Right atrium auricular region (tissue), 2 donors: ENCODE data around the gene HSF2BP. TPM values are rescaled to one million over a fixed set of nuclear protein-coding genes. Genes with fewer than 3 reads are reported as not detected.

Experiments used
- DNase-seq: peaks from one replicate; pipeline ENCODE4 v3.0.0-alpha.2; 2019; ENCODE audit warnings: low spot score
- H3K27ac ChIP-seq, 2 donors: fragments of 200-600 bp; sonication (generic); 1 replicate in 1 of 2; 2 replicates in 1 of 2; pipeline ENCODE4 v1.5.1; 2016 to 2019
- H3K27me3 ChIP-seq, 2 donors: fragments of 200-600 bp; sonication (generic); one replicate each; pipeline versions ENCODE4 v1.5.1 to v1.6.0; 2017 to 2019
- H3K36me3 ChIP-seq: fragments of 200-600 bp; sonication (generic); one replicate; pipeline ENCODE4 v1.5.1; 2016
- H3K4me1 ChIP-seq, 2 donors: fragments of 200-600 bp; sonication (generic); one replicate each; pipeline versions ENCODE4 v1.5.1 to v1.6.0; 2017 to 2019
- H3K4me3 ChIP-seq, 2 donors: fragments of 200-600 bp; sonication (generic); 1 replicate in 1 of 2; 2 replicates in 1 of 2; pipeline ENCODE4 v1.5.1; 2017 to 2019; ENCODE audit warnings: mild to moderate bottlenecking in 1 of 2, moderate library complexity in 1 of 2
- H3K9me3 ChIP-seq, 2 donors: fragments of 200-600 bp; sonication (generic); one replicate each; pipeline ENCODE4 v1.5.1; 2019
- total RNA-seq, 2 donors: library from RNA; depleted of rRNA; stranded (reverse); fragments of >200 nt; gene quantifications; one replicate each; pipeline ENCODE4 v1.1.0, GENCODE V29; 2016
- TF ChIP-seq, protein P1 (sequence below), 2 donors: fragments of 200-600 bp; sonication (generic); IDR thresholded peaks; one replicate each; pipeline ENCODE4 v1.5.1; 2019; ENCODE audit warnings: antibody characterized with exemption in 2 of 2

Gene HSF2BP
- total RNA-seq, 2 donors from 2014 or later = 0.44 to 0.67 TPM

DNA sequence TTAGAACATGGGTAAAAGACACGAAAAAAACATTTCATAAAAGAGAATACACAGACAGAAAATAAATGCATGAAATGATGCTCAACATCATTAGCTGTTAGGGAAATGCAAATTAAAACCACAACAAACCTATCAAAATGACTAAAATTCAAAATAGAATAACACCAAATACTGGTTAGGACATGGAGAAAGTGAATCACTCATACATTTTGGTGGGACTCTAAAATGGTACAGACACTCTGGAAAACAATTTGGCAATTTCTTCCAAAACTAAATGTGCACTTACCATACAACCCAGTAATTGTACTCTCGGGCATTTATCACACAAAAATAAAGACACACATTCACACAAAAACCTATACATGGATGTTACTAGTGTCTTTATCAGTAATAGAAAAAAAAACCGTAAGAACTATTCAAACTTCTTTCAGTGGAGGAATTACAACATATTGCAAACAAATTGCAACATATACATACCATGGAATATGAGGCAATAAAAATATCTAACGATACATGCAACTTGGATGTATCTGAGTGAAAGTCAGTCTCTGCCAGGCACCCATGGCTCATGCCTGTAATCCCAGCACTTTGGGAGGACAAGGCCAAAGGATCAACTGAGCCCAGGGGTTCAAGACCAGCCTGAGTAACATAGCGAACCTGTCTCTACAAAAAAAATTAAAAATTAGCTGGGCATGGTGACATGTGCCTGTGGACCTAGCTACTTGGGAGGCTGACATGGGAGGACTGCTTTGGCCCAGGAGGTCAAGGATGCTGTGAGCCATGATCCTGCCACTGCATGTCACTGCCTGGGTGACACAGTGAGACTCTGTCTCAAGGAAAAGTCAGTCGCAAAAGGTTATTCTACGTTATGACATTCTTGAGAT, 19.6 kb downstream of the HSF2BP start:
- TF ChIP-seq, protein P1, sequence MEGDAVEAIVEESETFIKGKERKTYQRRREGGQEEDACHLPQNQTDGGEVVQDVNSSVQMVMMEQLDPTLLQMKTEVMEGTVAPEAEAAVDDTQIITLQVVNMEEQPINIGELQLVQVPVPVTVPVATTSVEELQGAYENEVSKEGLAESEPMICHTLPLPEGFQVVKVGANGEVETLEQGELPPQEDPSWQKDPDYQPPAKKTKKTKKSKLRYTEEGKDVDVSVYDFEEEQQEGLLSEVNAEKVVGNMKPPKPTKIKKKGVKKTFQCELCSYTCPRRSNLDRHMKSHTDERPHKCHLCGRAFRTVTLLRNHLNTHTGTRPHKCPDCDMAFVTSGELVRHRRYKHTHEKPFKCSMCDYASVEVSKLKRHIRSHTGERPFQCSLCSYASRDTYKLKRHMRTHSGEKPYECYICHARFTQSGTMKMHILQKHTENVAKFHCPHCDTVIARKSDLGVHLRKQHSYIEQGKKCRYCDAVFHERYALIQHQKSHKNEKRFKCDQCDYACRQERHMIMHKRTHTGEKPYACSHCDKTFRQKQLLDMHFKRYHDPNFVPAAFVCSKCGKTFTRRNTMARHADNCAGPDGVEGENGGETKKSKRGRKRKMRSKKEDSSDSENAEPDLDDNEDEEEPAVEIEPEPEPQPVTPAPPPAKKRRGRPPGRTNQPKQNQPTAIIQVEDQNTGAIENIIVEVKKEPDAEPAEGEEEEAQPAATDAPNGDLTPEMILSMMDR (IDR thresholded peaks at IDR 0.05) = no peak
- Histone ChIP-seq H3K4me3 (no peak overlapping the region), H3K36me3 (no peaks in the 10 kb centered on the region), H3K4me1 (peaks cover 0 to under 1% of the 10 kb centered on the region in 2 donors), H3K27ac (no peak overlapping the region), H3K27me3 (no peaks in the 10 kb centered on the region), H3K9me3 (no peaks in the 10 kb centered on the region)
- DNase-seq = no peak

DNA sequence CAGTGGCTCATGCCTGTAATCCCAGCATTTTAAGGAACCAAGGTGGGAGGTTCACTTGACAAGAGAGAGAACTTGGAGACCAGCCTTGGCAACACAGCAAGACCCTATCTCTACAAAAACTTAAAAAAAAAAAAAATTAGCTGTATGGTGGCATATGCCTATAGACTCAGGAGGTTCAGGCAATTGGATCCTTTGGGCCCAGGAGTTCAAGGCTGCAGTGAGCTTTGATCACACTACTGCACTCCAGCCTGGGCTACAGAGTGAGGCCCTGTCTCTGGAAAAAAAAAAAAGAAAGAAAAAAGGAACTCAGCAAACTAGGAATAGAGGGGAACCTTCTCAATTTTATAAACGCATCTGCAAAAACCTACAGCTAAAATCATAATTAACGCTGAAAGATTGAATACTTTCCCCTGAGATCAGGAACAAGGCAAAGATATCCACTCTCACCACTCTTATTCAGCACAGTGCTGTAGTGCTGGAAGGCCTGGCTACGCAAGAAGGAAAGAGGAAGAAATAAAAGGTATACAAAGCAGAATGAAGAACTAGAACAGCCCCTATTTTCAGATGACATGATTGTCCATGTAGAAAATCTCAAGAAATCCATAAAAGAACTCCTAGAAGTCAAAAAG, 21.6 kb downstream of the HSF2BP start:
- Histone ChIP-seq H3K27ac (no peak overlapping the region), H3K9me3 (no peaks in the 10 kb centered on the region), H3K36me3 (no peaks in the 10 kb centered on the region), H3K27me3 (no peaks in the 10 kb centered on the region), H3K4me1 (no peaks in the 10 kb centered on the region), H3K4me3 (no peak overlapping the region)
- no peak for DNase-seq
- TF ChIP-seq, protein P1 (IDR thresholded peaks at IDR 0.05) = no peak

DNA sequence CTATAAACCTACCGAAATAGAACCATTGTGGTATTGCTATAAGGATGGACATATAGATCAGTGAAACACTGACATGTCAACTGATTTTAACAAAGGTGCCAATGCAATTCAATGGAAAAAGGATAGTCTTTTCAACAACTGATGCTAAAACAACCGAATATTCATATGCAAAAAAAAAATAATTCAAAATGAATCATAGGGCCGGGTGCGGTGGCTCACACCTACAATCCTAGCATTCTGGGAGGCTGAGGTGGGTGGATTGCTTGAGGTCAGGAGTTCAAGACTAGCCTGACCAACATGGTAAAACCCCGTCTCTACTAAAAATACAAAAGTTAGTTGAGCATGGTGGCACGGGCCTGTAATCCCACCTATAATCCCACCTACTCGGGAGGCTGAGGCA, 23.9 kb downstream of the HSF2BP start:
- no peak for DNase-seq
- no peaks in the 10 kb centered on the region for H3K4me1 ChIP-seq
- no peaks in the 10 kb centered on the region for H3K9me3 ChIP-seq
- TF ChIP-seq, protein P1 (IDR thresholded peaks at IDR 0.05) = no peak
- no peak overlapping the region for H3K27ac ChIP-seq
- no peaks in the 10 kb centered on the region for H3K36me3 ChIP-seq
- H3K4me3 ChIP-seq = no peak overlapping the region
- no peaks in the 10 kb centered on the region for H3K27me3 ChIP-seq

DNA sequence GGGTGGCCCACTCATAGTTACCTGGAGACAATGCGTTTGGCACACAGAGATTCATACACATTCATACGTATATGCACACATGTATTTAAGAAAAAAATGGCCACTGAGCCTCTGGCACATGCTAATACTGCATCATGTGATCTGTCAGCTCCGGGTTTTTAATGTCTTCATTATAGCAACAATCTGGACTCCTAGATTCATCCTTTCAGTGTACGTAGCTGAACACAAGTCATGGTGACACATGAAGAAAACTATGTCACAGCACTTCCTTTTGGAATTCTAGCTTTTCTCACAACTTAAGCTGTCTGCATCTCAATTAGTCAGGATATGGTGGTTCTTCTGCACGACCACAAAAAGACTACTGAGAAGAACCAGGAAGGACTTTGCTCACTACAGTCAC, 24.7 kb downstream of the HSF2BP start:
- TF ChIP-seq, protein P1 (IDR thresholded peaks at IDR 0.05) = no peak
- Histone ChIP-seq H3K4me1 (no peaks in the 10 kb centered on the region), H3K36me3 (no peaks in the 10 kb centered on the region), H3K4me3 (no peak overlapping the region), H3K27me3 (no peaks in the 10 kb centered on the region), H3K27ac (no peak overlapping the region), H3K9me3 (no peaks in the 10 kb centered on the region)
- no peak for DNase-seq

DNA sequence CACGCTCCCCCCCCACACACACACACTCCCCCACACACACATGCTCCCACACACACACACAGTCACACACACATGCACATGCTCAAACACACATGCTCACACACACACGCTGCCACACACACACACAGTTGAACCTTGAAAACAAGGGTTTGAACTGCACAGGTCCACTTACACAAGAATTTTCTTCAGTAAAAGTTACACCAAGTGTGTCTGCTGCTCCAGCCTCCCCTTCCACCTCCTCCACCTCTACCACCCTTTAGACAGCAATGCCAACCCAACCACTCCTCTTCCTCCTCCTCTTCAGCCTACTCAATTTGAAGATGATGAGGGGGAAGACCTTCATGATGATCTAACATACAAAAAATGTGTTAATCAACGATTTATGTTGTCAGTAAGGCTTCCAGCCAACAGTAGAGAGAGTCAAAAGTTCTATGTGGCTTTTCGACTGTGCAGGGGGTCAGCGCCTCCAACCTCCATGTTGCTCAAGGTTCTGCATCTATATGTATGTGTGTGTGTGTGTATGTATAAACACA, 26.8 kb downstream of the HSF2BP start:
- Histone ChIP-seq H3K27ac (no peak overlapping the region), H3K9me3 (peaks cover 0 to 8% of the 10 kb centered on the region in 2 donors), H3K36me3 (no peaks in the 10 kb centered on the region), H3K27me3 (no peaks in the 10 kb centered on the region), H3K4me1 (no peaks in the 10 kb centered on the region), H3K4me3 (no peak overlapping the region)
- TF ChIP-seq, protein P1 (IDR thresholded peaks at IDR 0.05) = no peak
- DNase-seq = no peak
